IPS DF 6.9 (cell line): Measurements from ENCODE around the gene TNFAIP2.
"Not testable (repeated sequence)": the region's sequence is repeated elsewhere in the genome, so short reads cannot be mapped to it uniquely, and the experiment has no call there.

Experiments
- DNase-seq: peaks from one replicate; pipeline ENCODE4 v3.0.0-alpha.2; 2013; ENCODE audit warnings: low read depth, low spot score
- H3K27ac ChIP-seq: one replicate; pipeline ENCODE4 v1.5.1; 2013; ENCODE audit warnings: low read length, control low read depth
- H3K27me3 ChIP-seq: 2 replicates; pipeline ENCODE4 v1.6.1; 2013; ENCODE audit warnings: mild to moderate bottlenecking, low read length; ENCODE audit not compliant: control insufficient read depth, insufficient read depth
- H3K36me3 ChIP-seq: 2 replicates; pipeline ENCODE4 v1.6.1; 2013; ENCODE audit warnings: low read length; ENCODE audit not compliant: control insufficient read depth, insufficient read depth
- H3K4me1 ChIP-seq: 2 replicates; pipeline ENCODE4 v1.6.1; 2013; ENCODE audit warnings: low read length; ENCODE audit not compliant: control insufficient read depth, insufficient read depth
- H3K4me3 ChIP-seq: 2 replicates; pipeline ENCODE4 v1.5.1; 2013; ENCODE audit warnings: mild to moderate bottlenecking, low read length
- H3K9me3 ChIP-seq: 2 replicates; pipeline ENCODE4 v1.6.1; 2013; ENCODE audit warnings: low read length, inconsistent platforms; ENCODE audit not compliant: control insufficient read depth, insufficient read depth
- WGBS: extraction: QIAGEN DNeasy Blood & Tissue Kit; methylation state at CpG from one replicate; pipeline ENCODE4 v1.1.7; 2013; ENCODE audit warnings: mixed read lengths, missing lambda C conversion rate; ENCODE audit not compliant: insufficient read length, insufficient coverage; 5-methylcytosine and 5-hydroxymethylcytosine counted together

TNFAIP2 gene

DNA sequence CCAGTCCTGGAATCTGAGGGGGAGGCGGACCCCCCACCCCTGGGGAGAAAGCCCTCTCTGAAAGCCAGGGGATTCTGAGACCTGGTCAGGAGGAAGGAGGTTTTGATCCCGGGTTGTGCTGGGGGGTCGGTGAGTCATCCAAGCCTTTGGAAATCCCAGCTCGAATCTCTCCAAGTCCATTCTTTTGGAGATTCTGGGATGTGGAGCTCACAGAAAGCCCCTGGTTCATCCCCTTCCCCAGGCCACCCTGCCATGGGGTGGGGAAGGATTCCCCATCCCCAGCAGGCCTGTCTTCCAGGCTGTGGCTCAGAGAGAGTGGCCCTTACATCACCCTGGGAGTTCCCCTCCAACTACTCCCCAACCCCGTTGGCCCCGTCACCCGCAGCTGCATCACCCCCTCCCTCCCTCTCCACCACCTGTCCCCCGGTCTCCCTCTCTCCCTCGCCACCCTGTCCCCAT lies 14.5 kb upstream of the TNFAIP2 start:
- H3K4me3 ChIP-seq: no peak overlapping the region

DNA sequence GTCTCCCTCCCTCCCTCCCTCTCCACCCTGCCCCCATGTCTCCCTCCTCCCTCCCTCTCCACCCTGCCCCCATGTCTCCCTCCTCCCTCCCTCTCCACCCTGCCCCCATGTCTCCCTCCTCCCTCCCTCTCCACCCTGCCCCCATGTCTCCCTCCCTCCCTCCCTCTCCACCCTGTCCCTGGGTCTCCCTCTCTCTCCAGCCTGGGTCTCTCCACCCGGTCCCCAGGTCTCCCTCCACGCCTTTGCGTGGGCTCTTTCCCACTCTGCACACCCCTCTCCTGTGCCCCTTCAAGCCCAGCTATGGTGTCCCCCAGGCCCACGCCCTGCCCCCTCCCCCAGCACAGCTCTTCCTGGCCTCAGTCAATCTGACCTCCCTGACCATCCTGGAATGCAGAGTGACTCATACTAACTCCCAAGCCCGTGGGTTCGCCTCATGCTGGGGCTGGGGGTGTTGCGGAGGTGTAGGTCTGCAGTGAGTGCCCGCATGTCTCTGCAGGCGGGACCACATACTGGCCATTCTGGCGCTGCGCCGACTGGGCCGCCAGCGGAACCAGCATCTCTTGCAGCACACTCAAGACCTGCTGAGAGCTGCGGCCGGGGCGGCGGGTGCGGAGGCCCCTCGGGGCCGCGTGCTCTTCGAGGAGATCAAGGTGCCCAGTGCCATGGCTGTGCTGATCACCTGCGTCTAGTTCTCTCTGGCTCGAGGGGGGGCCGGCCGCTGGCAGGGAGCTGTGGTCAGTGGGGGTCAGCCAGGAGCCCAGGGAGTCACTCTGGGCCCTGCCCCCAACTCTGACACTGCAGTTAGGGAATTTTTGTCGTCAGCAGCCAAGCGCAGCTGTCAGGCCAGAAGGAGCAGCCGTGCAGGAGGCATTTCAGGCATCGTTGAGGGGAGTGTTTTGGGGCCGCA lies 13.5 kb upstream of the TNFAIP2 start:
- Histone ChIP-seq H3K4me3 (no peak overlapping the region; the same call in 1 of the 2 replicates), H3K27ac (no peak overlapping the region), H3K9me3 (no peaks in the 10 kb centered on the region), H3K4me1 (peaks cover 21% of the 10 kb centered on the region), H3K36me3 (no peaks in the 10 kb centered on the region), H3K27me3 (peaks cover under 1% of the 10 kb centered on the region; the same call in 1 of the 2 replicates)
- no CpG with 5 or more reads among the region's 32 CpGs for WGBS
- DNase-seq: no peak

More for the DNA sequence above, 14.5 kb upstream of the TNFAIP2 start:
- no CpG with 5 or more reads among the region's 9 CpGs for WGBS
- Histone ChIP-seq H3K27me3 (peaks cover 9% of the 10 kb centered on the region; the same call in 1 of the 2 replicates), H3K4me1 (peaks cover 23% of the 10 kb centered on the region), H3K27ac (no peak overlapping the region), H3K36me3 (no peaks in the 10 kb centered on the region), H3K9me3 (no peaks in the 10 kb centered on the region)
- no peak for DNase-seq

DNA sequence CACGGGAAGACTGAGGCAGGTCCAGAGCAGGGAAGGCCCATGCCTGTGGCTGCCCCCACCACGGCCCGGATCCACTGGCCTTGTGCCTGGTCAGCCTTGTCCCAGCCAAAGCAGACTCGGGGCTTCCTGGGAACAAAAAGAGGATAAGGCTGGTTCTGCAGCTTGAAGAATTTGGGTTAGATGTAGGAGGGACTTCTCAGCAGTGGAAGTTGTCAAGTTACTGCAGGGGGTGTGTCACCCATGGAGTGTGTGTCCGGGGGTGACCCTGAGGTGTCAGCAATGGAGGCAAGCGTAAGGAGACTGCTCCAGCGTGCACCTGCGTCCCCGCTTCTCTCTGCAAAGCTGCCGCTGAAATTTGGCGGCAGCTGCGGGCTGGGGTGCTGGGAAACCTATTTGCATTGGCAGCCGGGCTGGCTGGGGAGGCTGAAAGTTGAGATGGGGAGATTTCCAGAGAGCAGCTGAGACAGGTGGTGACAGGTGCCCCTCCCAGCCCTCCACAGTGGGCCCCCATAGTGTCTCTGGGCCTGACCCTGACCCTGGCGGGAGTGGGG lies 12.5 kb upstream of the TNFAIP2 start:
- Histone ChIP-seq H3K36me3 (no peaks in the 10 kb centered on the region), H3K27me3 (no peaks in the 10 kb centered on the region), H3K9me3 (no peaks in the 10 kb centered on the region), H3K4me3 (no peak overlapping the region), H3K27ac (no peak overlapping the region), H3K4me1 (peaks cover 18% of the 10 kb centered on the region)
- no CpG with 5 or more reads among the region's 14 CpGs for WGBS
- DNase-seq: no peak

DNA sequence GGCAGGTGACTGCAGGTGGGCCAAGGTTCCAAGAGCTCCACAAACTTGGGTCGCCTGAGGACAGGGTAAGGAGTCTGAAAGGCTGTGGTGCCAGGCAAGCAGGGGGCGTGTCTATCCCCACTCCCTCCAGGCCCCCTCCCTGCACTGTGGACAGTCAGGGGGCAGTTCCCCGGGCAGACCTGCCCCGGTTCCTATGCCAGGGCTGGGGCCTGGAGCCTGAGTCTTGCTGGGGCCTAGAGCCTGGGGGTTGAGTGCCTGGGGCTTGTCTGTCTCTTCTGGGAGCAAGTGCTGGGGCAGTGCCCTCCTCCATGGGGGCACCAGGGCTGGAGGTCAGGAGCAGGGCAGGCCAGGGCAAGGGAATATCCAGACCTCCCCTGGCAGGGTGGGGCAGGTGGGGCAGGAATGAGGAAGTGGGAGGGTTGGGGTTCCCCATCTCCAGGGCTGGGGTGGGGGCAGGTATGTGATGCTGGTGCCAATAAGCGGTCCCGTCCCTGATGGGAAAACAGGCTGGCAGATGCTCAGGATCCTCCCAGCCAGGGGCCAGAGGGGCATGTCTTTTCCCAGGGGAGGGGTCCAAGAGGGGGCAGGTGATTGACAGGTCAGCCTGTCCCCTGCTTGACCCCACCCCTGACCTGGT lies 11.9 kb upstream of the TNFAIP2 start:
- peaks cover 18% of the 10 kb centered on the region for H3K4me1 ChIP-seq
- H3K27me3 ChIP-seq: no peaks in the 10 kb centered on the region
- WGBS: no CpG with 5 or more reads among the region's 6 CpGs
- H3K36me3 ChIP-seq: no peaks in the 10 kb centered on the region
- H3K9me3 ChIP-seq: no peaks in the 10 kb centered on the region
- H3K27ac ChIP-seq: no peak overlapping the region
- no peak overlapping the region for H3K4me3 ChIP-seq
- no peak for DNase-seq

DNA sequence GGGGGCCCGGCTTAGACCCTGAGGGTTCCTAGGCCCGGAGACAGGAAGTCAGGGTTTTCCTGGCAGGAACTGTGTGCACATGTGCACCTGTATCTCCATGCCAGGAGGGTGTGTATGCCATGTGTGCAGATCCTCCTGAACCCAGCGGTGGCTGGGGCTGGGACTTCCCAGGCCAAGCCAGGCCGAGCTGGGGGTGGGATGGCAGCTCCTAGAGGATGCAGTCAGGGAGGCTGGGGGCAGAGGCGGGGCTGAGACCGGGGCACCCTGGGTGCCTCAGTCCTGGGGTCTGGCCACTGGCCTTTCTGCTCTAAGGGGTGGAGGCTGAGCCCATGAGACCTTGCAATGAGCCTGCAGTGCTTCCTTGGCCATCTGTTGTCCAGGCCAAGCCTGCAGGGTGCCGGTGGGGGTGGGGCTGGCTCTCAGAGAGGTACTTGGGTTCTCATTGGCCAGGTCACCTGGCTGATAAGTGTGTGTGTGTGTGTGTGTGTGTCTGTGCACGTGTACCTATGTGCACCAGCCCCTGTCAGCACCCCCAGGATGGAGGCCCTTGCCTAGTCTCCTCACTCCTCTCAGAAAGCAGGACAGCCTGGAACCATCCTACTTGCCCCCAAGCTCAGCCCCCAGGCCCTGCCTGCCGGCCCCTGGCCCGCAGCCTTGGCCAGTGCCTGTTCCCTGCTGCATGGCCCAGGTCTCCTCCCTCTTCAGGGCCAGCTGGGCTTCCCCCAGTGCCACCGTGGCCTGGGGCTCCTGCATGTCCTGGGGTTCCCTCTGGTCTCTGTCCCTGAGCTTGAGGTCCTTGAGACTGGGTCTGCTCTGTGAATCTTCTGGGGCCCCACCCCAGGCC lies 10.6 kb upstream of the TNFAIP2 start:
- H3K27me3 ChIP-seq: no peaks in the 10 kb centered on the region
- no peak overlapping the region for H3K27ac ChIP-seq
- no CpG with 5 or more reads among the region's 11 CpGs for WGBS
- DNase-seq: no peak
- no peaks in the 10 kb centered on the region for H3K9me3 ChIP-seq
- H3K36me3 ChIP-seq: no peaks in the 10 kb centered on the region
- peaks cover 18% of the 10 kb centered on the region for H3K4me1 ChIP-seq
- no peak overlapping the region for H3K4me3 ChIP-seq

DNA sequence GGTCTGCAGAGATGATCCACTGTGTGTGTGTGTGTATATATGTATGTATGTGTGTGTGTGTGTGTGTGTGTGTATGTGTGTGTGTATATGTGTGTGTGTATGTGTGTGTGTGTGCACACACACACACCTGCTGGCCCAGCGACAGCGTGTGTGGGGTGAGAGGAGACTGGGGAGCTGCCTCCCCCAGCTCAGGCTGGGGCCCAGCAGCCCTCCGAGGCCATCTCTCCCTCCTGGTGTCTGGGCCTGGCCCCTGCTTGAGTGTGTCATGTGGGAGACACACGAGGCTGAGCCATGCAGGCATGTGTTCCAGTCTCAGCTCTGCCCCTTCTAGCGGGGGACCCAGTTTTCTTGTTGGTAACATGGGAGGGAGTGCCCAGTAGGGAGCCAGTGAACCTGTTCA lies 10.0 kb upstream of the TNFAIP2 start:
- no CpG with 5 or more reads among the region's 5 CpGs for WGBS
- H3K36me3 ChIP-seq: no peaks in the 10 kb centered on the region
- no peak overlapping the region for H3K4me3 ChIP-seq
- H3K27me3 ChIP-seq: no peaks in the 10 kb centered on the region
- DNase-seq: no peak
- H3K27ac ChIP-seq: no peak overlapping the region
- no peaks in the 10 kb centered on the region for H3K9me3 ChIP-seq
- peaks cover 14% of the 10 kb centered on the region for H3K4me1 ChIP-seq

DNA sequence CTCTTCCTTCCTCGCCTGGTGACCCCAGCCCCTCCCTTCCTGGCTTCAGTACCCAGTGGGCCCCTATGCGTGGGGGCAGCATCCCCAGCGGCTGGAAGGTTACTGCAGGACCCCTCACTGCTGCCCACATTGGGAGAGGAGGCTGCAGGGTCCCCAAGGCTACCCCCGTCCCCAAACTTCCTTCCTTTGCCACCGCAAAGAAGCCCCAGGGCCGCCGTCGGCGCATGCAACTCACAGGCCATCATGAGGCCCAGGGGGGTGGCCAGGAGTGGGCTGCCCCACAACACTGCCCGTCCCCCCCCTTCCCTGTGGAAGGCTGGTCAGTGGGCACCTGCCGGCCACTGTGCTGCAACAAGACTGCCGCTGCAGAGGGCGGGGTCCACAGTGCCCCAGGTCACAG lies 9.5 kb upstream of the TNFAIP2 start:
- no peak for DNase-seq
- Histone ChIP-seq H3K27ac (no peak overlapping the region), H3K4me3 (no peak overlapping the region), H3K27me3 (no peaks in the 10 kb centered on the region), H3K4me1 (peaks cover 11% of the 10 kb centered on the region), H3K36me3 (no peaks in the 10 kb centered on the region), H3K9me3 (no peaks in the 10 kb centered on the region)
- WGBS: no CpG with 5 or more reads among the region's 13 CpGs

DNA sequence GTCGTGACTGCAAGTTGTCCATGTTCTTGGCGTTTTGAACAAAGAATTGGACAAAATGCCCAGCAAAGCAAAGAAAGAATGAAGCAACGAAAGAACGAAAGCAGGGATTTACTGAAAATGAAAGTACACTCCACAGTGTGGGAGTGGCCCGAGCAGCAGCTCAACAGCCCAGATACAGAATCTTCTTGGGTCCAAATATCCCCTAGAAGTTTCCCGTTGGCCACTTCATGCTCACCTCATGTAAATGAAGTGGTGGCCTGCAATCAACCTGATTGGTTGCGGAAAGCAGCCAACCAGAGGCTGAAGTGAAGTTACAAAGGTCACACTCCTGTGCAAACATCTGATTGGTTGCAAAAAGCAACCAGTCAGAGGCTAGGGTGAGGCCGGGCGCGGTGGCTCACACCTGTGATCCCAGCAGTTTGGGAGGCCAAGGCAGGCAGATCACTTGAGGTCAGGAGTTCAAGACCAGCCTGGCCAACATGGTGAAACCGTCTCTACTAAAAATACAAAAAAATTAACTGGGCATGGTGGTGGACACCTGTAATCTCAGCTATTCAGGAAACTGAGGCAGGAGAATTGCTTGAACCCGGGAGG lies 8.1 kb upstream of the TNFAIP2 start:
- H3K9me3 ChIP-seq, H3K36me3 ChIP-seq, H3K4me3 ChIP-seq, H3K27ac ChIP-seq, DNase-seq, H3K27me3 ChIP-seq: not testable (repeated sequence)
- H3K4me1 ChIP-seq: peaks cover 11% of the 10 kb centered on the region
- no CpG with 5 or more reads among the region's 12 CpGs for WGBS

DNA sequence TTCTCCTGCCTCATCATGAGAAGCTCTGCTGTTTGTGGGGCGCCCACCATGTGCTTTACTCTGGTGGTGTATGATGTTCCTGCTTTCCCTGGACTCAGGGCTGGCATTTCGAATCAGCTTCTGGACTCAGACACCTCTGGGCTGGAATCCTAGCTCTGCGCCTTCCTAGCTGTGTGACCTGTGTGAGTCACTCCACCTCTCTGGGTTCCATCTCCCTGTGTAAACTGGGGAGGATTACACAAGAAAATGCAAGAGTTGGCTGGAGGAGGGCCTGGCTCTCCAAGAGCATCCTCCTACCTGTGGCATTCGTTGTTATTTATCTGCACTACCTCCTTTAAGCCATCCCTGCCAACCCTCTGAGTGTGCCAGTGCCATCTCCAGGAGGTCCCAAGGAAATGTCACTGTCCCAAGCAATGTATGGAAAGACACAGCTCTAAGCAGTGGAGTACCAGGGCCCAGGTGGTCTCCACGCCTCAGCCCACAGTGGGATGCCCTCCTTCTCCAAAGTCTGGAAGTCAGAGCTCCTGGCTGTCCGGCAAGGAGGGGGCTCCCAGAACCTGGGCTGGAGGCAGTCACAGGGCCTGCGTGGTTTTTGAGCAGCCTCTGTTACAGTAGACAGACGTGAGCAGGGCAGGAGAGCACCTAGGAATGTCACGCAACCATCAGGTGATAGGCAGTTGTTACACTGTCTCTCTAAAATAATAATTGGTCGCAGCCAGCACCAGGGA lies 7.3 kb upstream of the TNFAIP2 start:
- no peak overlapping the region for H3K27ac ChIP-seq
- H3K4me1 ChIP-seq: peaks cover 6% of the 10 kb centered on the region
- H3K27me3 ChIP-seq: no peaks in the 10 kb centered on the region
- no peaks in the 10 kb centered on the region for H3K9me3 ChIP-seq
- no peak overlapping the region for H3K4me3 ChIP-seq
- DNase-seq: no peak
- H3K36me3 ChIP-seq: no peaks in the 10 kb centered on the region
- no CpG with 5 or more reads among the region's 10 CpGs for WGBS
